Neural cell (in vitro differentiated cells): ENCODE data around the gene COQ9. TPM values are rescaled to one million over a fixed set of nuclear protein-coding genes. Genes with fewer than 3 reads are reported as not detected.

Experiments used
- H2AFZ ChIP-seq: fragments of 200-600, 300-800 bp; sonication (generic), shearing (Covaris generic); 2 replicates; pipeline ENCODE4 v1.6.0; 2014; ENCODE audit warnings: low read depth, mild to moderate bottlenecking, antibody characterized with exemption, low read length, moderate library complexity
- H3F3A ChIP-seq: fragments of 200-600 bp; shearing (Covaris generic); 2 replicates; pipeline ENCODE4 v1.6.1; 2016; ENCODE audit warnings: mild to moderate bottlenecking, moderate library complexity, mixed read lengths, antibody characterized with exemption, low read length; ENCODE audit not compliant: insufficient read depth, poor library complexity, severe bottlenecking
- H3K27ac ChIP-seq: fragments of 200-600, 300-800 bp; sonication (generic), shearing (Covaris generic); 2 replicates; pipeline ENCODE4 v1.5.1; 2014; ENCODE audit warnings: mild to moderate bottlenecking, low read length, moderate library complexity
- H3K27me3 ChIP-seq: fragments of 300-800, 200-600 bp; sonication (generic), shearing (Covaris generic); 2 replicates; pipeline ENCODE4 v1.6.0; 2014; ENCODE audit warnings: mild to moderate bottlenecking, low read depth, low read length, moderate library complexity; ENCODE audit not compliant: insufficient read depth
- H3K36me3 ChIP-seq: fragments of 300-800, 200-600 bp; sonication (generic), shearing (Covaris generic); 2 replicates; pipeline ENCODE4 v1.5.1; 2014; ENCODE audit warnings: mild to moderate bottlenecking, antibody characterized with exemption, low read length, moderate library complexity; ENCODE audit not compliant: insufficient read depth
- H3K4me2 ChIP-seq: fragments of 300-800, 200-600 bp; sonication (generic), shearing (Covaris generic); 2 replicates; pipeline ENCODE4 v1.6.0; 2014; ENCODE audit warnings: mild to moderate bottlenecking, low read length
- H3K4me3 ChIP-seq: fragments of 300-800, 200-600 bp; sonication (generic), shearing (Covaris generic); 2 replicates; pipeline ENCODE4 v1.5.1; 2014; ENCODE audit warnings: mild to moderate bottlenecking, low read length, moderate library complexity
- H3K79me2 ChIP-seq: fragments of 200-600 bp; shearing (Covaris generic); replicated peaks from 2 replicates; pipeline ENCODE4 v1.6.0; 2014; ENCODE audit warnings: mild to moderate bottlenecking, low read length, moderate library complexity; ENCODE audit not compliant: insufficient read depth
- H3K9ac ChIP-seq: fragments of 300-800, 200-600 bp; sonication (generic), shearing (Covaris generic); 2 replicates; pipeline ENCODE4 v1.6.1; 2016; ENCODE audit warnings: mild to moderate bottlenecking, low read length, mixed read lengths
- H3K9me2 ChIP-seq: fragments of 200-600 bp; shearing (Covaris generic); 2 replicates; pipeline ENCODE4 v1.6.1; 2016; ENCODE audit warnings: mild to moderate bottlenecking, low read length, mixed read lengths; ENCODE audit not compliant: insufficient read depth
- H3K9me3 ChIP-seq: fragments of 200-600, 300-800 bp; sonication (generic), shearing (Covaris generic); 2 replicates; pipeline ENCODE4 v1.6.1; 2016; ENCODE audit warnings: mild to moderate bottlenecking, mixed run types, low read length, moderate library complexity, mixed read lengths
- H4K20me1 ChIP-seq: fragments of 200-600 bp; shearing (Covaris generic); 2 replicates; pipeline ENCODE4 v1.6.1; 2016; ENCODE audit warnings: mild to moderate bottlenecking, mixed run types; ENCODE audit not compliant: insufficient read depth
- EP300 ChIP-seq: fragments of 450-650 bp; conservative IDR thresholded peaks from 2 replicates; pipeline ENCODE4 v1.6.1; 2014; ENCODE audit warnings: antibody characterized with exemption, mild to moderate bottlenecking, moderate library complexity; ENCODE audit not compliant: poor library complexity, severe bottlenecking
- EZH2 ChIP-seq: fragments of 200-600, 300-800 bp; shearing (Covaris generic), sonication (generic); IDR thresholded peaks from 2 replicates; pipeline ENCODE4 v1.6.1; 2014; ENCODE audit warnings: antibody characterized with exemption, low read length, borderline replicate concordance, mild to moderate bottlenecking; ENCODE audit not compliant: insufficient read depth, poor library complexity, severe bottlenecking
- MXI1 ChIP-seq: fragments of 450-650 bp; conservative IDR thresholded peaks from 2 replicates; pipeline ENCODE4 v1.6.1; 2014; ENCODE audit warnings: antibody characterized with exemption, mild to moderate bottlenecking; ENCODE audit not compliant: poor library complexity, severe bottlenecking
- POLR2AphosphoS5 ChIP-seq: IDR thresholded peaks from 2 replicates; pipeline ENCODE4 v1.6.1; 2012
- RAD21 ChIP-seq: fragments of 450-650 bp; conservative IDR thresholded peaks from 2 replicates; pipeline ENCODE4 v1.6.1; 2014; ENCODE audit warnings: antibody characterized with exemption, mild to moderate bottlenecking, moderate library complexity
- SMC3 ChIP-seq: fragments of 450-650 bp; conservative IDR thresholded peaks from 2 replicates; pipeline ENCODE4 v1.6.1; 2014; ENCODE audit warnings: antibody characterized with exemption, mild to moderate bottlenecking, moderate library complexity; ENCODE audit not compliant: poor library complexity
- TAF1 ChIP-seq: IDR thresholded peaks from 2 replicates; pipeline ENCODE4 v1.6.1; 2012; ENCODE audit warnings: low read depth
- polyA plus RNA-seq: library from polyadenylated mRNA; depleted of rRNA; stranded (reverse); fragments of >200 nt; gene quantifications from 2 replicates; pipeline ENCODE4 v1.2.3, GENCODE V29; 2014
- TF ChIP-seq, protein P1 (sequence below): fragments of 450-650 bp; IDR thresholded peaks from 2 replicates; pipeline ENCODE4 v1.5.1; 2014; ENCODE audit warnings: antibody characterized with exemption, mild to moderate bottlenecking, moderate library complexity; ENCODE audit not compliant: poor library complexity, severe bottlenecking
- TF ChIP-seq, protein P2 (sequence below): IDR thresholded peaks from 2 replicates; pipeline ENCODE4 v1.6.1; 2012; ENCODE audit warnings: borderline replicate concordance

The COQ9 gene
- polyA plus RNA-seq, 1 donor from 2014 or later = 78.7 TPM

DNA sequence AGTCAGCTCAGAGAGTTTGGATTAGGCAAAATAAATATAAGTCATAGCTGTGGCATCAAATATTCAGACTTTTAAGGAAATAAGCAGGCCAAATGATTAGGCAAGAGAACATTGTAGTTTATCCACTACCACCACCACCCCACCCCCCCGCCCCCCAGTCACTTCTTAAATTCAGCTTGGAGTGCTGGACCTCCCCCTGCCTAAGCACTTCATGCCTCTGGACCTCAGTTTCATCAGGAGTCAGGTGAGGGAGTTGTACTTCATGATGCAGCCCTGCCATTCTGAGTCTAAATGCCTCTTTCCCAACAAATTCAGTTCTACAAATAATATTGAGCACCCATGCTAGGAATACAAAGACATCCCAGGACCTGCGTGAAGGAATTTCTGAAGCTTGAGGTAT lies 17.2 kb downstream of the COQ9 start:
- no peak overlapping the region for H3K9ac ChIP-seq
- no peaks in the 10 kb centered on the region for H3F3A ChIP-seq
- H3K9me3 ChIP-seq = no peaks in the 10 kb centered on the region
- H3K36me3 ChIP-seq = no peaks in the 10 kb centered on the region
- H3K79me2 ChIP-seq = peaks cover 15% of the 10 kb centered on the region
- H2AFZ ChIP-seq = no peak overlapping the region
- no peaks in the 10 kb centered on the region for H3K9me2 ChIP-seq
- TF ChIP-seq TAF1 = no peak
- TF ChIP-seq EZH2 = no peak
- TF ChIP-seq, protein P1, sequence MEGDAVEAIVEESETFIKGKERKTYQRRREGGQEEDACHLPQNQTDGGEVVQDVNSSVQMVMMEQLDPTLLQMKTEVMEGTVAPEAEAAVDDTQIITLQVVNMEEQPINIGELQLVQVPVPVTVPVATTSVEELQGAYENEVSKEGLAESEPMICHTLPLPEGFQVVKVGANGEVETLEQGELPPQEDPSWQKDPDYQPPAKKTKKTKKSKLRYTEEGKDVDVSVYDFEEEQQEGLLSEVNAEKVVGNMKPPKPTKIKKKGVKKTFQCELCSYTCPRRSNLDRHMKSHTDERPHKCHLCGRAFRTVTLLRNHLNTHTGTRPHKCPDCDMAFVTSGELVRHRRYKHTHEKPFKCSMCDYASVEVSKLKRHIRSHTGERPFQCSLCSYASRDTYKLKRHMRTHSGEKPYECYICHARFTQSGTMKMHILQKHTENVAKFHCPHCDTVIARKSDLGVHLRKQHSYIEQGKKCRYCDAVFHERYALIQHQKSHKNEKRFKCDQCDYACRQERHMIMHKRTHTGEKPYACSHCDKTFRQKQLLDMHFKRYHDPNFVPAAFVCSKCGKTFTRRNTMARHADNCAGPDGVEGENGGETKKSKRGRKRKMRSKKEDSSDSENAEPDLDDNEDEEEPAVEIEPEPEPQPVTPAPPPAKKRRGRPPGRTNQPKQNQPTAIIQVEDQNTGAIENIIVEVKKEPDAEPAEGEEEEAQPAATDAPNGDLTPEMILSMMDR = no peak
- TF ChIP-seq, protein P2, sequence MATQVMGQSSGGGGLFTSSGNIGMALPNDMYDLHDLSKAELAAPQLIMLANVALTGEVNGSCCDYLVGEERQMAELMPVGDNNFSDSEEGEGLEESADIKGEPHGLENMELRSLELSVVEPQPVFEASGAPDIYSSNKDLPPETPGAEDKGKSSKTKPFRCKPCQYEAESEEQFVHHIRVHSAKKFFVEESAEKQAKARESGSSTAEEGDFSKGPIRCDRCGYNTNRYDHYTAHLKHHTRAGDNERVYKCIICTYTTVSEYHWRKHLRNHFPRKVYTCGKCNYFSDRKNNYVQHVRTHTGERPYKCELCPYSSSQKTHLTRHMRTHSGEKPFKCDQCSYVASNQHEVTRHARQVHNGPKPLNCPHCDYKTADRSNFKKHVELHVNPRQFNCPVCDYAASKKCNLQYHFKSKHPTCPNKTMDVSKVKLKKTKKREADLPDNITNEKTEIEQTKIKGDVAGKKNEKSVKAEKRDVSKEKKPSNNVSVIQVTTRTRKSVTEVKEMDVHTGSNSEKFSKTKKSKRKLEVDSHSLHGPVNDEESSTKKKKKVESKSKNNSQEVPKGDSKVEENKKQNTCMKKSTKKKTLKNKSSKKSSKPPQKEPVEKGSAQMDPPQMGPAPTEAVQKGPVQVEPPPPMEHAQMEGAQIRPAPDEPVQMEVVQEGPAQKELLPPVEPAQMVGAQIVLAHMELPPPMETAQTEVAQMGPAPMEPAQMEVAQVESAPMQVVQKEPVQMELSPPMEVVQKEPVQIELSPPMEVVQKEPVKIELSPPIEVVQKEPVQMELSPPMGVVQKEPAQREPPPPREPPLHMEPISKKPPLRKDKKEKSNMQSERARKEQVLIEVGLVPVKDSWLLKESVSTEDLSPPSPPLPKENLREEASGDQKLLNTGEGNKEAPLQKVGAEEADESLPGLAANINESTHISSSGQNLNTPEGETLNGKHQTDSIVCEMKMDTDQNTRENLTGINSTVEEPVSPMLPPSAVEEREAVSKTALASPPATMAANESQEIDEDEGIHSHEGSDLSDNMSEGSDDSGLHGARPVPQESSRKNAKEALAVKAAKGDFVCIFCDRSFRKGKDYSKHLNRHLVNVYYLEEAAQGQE = no peak
- TF ChIP-seq EP300 = no peak
- TF ChIP-seq SMC3 = no peak
- no peak for TF ChIP-seq POLR2AphosphoS5
- TF ChIP-seq MXI1 = no peak
- TF ChIP-seq RAD21 = no peak
- H3K27me3 ChIP-seq = no peaks in the 10 kb centered on the region
- no peaks in the 10 kb centered on the region for H4K20me1 ChIP-seq
- no peak overlapping the region for H3K27ac ChIP-seq
- no peak overlapping the region for H3K4me3 ChIP-seq
- H3K4me2 ChIP-seq = no peak overlapping the region

DNA sequence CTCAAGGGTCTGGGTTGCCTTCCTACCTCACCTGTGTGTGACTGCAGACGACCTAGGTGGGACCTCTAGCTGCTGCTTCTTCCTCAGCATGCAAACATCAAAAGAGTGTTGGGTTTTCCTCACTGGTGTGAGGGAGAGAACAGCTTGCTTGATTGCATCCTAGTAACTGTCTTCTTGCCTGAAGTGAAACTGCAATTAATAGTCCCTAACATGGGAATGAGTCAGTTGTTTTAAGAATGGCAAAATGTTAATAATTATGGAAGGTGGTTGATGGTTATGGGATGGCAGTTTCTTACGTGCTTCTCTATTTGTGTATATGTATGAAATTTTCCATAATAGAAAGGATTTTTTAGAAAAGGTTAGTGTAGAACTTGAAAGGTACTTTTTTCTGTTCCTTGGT lies 21.1 kb downstream of the COQ9 start:
- H3K9me3 ChIP-seq = no peaks in the 10 kb centered on the region
- no peak overlapping the region for H2AFZ ChIP-seq
- H3K9ac ChIP-seq = no peak overlapping the region
- H3F3A ChIP-seq = no peaks in the 10 kb centered on the region
- H4K20me1 ChIP-seq = no peaks in the 10 kb centered on the region
- H3K9me2 ChIP-seq = no peaks in the 10 kb centered on the region
- H3K4me2 ChIP-seq = no peak overlapping the region
- no peaks in the 10 kb centered on the region for H3K36me3 ChIP-seq
- H3K27ac ChIP-seq = no peak overlapping the region
- no peak overlapping the region for H3K4me3 ChIP-seq
- no peaks in the 10 kb centered on the region for H3K27me3 ChIP-seq
- TF ChIP-seq POLR2AphosphoS5 (no peak), MXI1 (no peak), EZH2 (no peak), RAD21 (no peak), EP300 (no peak), TAF1 (no peak), SMC3 (no peak)
- TF ChIP-seq, protein P1 = no peak
- TF ChIP-seq, protein P2 = no peak
- H3K79me2 ChIP-seq = peaks cover 9% of the 10 kb centered on the region
